CD4-positive, alpha-beta T cell (primary cell): ENCODE measurements around the gene NFKBIA. TPM values are rescaled to one million over a fixed set of nuclear protein-coding genes. Genes with fewer than 3 reads are reported as not detected.
"Not testable (repeated sequence)": the region's sequence is repeated elsewhere in the genome, so short reads cannot be mapped to it uniquely, and the experiment has no call there.

Source experiments
- ATAC-seq: fragments of 200-7000 bp; cut with Tn5 transposase; one replicate; pipeline ENCODE4 v1.10.0; 2022; ENCODE audit warnings: mild to moderate bottlenecking; ENCODE audit not compliant: poor library complexity
- CTCF ChIA-PET: fragments of 350-600 bp; sonication (Branson Sonifier 250); formaldehyde crosslinking; loops from one replicate; lab custom pipeline; 2021; ENCODE audit warnings: antibody characterized with exemption, inconsistent platforms; lab: Charles Lee
- POLR2A ChIA-PET: fragments of 350-600 bp; sonication (Branson Sonifier 250); formaldehyde crosslinking; loops from one replicate; lab custom pipeline; 2021; ENCODE audit warnings: antibody characterized with exemption, inconsistent platforms; lab: Charles Lee
- DNase-seq, 14 experiments: peaks; one replicate each; pipeline ENCODE4 v3.0.0-alpha.2; 2013 to 2020; ENCODE audit warnings: mixed read lengths in 2 of 14
- H3K27ac ChIP-seq, 2 donors: one replicate each; pipeline versions ENCODE4 v1.5.1 to v1.7.0; 2013; ENCODE audit warnings: low read length in 2 of 2, low read depth in 1 of 2, mild to moderate bottlenecking in 1 of 2
- H3K27me3 ChIP-seq, 2 experiments: 1 replicate in 1 of 2; 2 replicates in 1 of 2; pipeline versions ENCODE4 v1.6.1 to v1.7.0; 2013; ENCODE audit warnings: low read length in 2 of 2, control low read depth in 1 of 2, mild to moderate bottlenecking in 1 of 2, moderate library complexity in 1 of 2; ENCODE audit not compliant: insufficient read depth in 2 of 2, control insufficient read depth in 1 of 2
- H3K36me3 ChIP-seq: one replicate; pipeline ENCODE4 v1.6.1; 2013; ENCODE audit warnings: low read length, control low read depth; ENCODE audit not compliant: insufficient read depth
- H3K4me1 ChIP-seq: one replicate; pipeline ENCODE4 v1.6.1; 2013; ENCODE audit warnings: low read length, control low read depth; ENCODE audit not compliant: insufficient read depth
- H3K4me3 ChIP-seq: one replicate; pipeline ENCODE4 v1.5.1; 2013; ENCODE audit warnings: mild to moderate bottlenecking, low read length, moderate library complexity
- H3K9me3 ChIP-seq, 2 experiments: 1 replicate in 1 of 2; 2 replicates in 1 of 2; pipeline versions ENCODE4 v1.6.1 to v1.7.0; 2013; ENCODE audit warnings: low read length in 2 of 2, mild to moderate bottlenecking in 2 of 2, control low read depth in 1 of 2, moderate library complexity in 1 of 2; ENCODE audit not compliant: control insufficient read depth in 1 of 2, insufficient read depth in 1 of 2
- H3K27ac Mint-ChIP-seq: one replicate; pipeline ENCODE4 v1.8.0; 2020; ENCODE audit warnings: mixed read lengths
- H3K27me3 Mint-ChIP-seq: one replicate; pipeline ENCODE4 v1.8.0; 2021; ENCODE audit warnings: mixed read lengths
- H3K36me3 Mint-ChIP-seq: one replicate; pipeline ENCODE4 v1.8.0; 2021; ENCODE audit warnings: low read depth, mixed read lengths
- H3K4me1 Mint-ChIP-seq: one replicate; pipeline ENCODE4 v1.8.0; 2021; ENCODE audit warnings: low read depth, mixed read lengths
- H3K4me3 Mint-ChIP-seq: one replicate; pipeline ENCODE4 v1.8.0; 2020; ENCODE audit warnings: mild to moderate bottlenecking, mixed read lengths
- H3K9me3 Mint-ChIP-seq: one replicate; pipeline ENCODE4 v1.8.0; 2020; ENCODE audit warnings: mixed read lengths
- CTCF ChIP-seq: fragments of 200-600 bp; IDR thresholded peaks from one replicate; pipeline ENCODE4 v1.8.0; 2022; ENCODE audit warnings: antibody characterized with exemption, mild to moderate bottlenecking
- intact Hi-C, 2 experiments: fragments of 100-400 bp; cut with DNase I in 1 of 2; cut with micrococcal nuclease in 1 of 2; formaldehyde crosslinking; loops; one replicate each; pipeline versions ENCODE4 v1.15.1 to v1.9.0; 2023 to 2025; cut with DNase I, micrococcal nuclease
- total RNA-seq, 174 experiments: library from RNA in 2 of 174; stranded (reverse) in 2 of 174; gene quantifications; one replicate each; pipeline ENCODE4 v1.2.3 and lab custom pipeline; 2021 to 2026

NFKBIA gene
- total RNA-seq, 2 experiments from 2014 or later: 977 to 1,030 TPM

GRCh38 chr14:35399083-35399937, 5.2 kb downstream of the NFKBIA start:
- no peak for TF ChIP-seq CTCF
- Histone ChIP-seq H3K4me1 (peaks cover 37% of the 10 kb centered on the region), H3K36me3 (peaks cover 45% of the 10 kb centered on the region), H3K9me3 (no peaks in the 10 kb centered on the region), H3K4me3 (no peak overlapping the region), H3K27me3 (no peaks in the 10 kb centered on the region), H3K27ac (no peak overlapping the region)
- no peaks in the 10 kb centered on the region for H3K9me3 Mint-ChIP-seq
- H3K27me3 Mint-ChIP-seq: no peaks in the 10 kb centered on the region
- H3K27ac Mint-ChIP-seq: peak overlapping the region; percentile 100
- peak overlapping the region; percentile 73 for H3K4me3 Mint-ChIP-seq
- intact Hi-C loops: no loop called here
- ChIA-PET CTCF (no interaction called here), POLR2A (interaction anchor here (1.1 to 7.6 kb wide), 3 partner anchors 31 to 107 kb away, joined by 3 to 173 read pairs (median 4); partner anchors contain the start of gene PSMA6)
- DNase-seq: peak in 2 of 14 experiments; percentile 44 to 60
- peaks cover 62% of the 10 kb centered on the region for H3K36me3 Mint-ChIP-seq
- no peak for ATAC-seq
- peaks cover 48% of the 10 kb centered on the region for H3K4me1 Mint-ChIP-seq

- no peak for ATAC-seq
- Histone ChIP-seq H3K27ac (no peak overlapping the region), H3K9me3 (no peaks in the 10 kb centered on the region), H3K4me1 (peaks cover 32% of the 10 kb centered on the region), H3K4me3 (no peak overlapping the region), H3K27me3 (no peaks in the 10 kb centered on the region), H3K36me3 (peaks cover 40% of the 10 kb centered on the region)
- Mint-ChIP-seq H3K4me1 (peaks cover 42% of the 10 kb centered on the region), H3K27me3 (no peaks in the 10 kb centered on the region), H3K27ac (peak overlapping the region; percentile 100), H3K4me3 (peak overlapping the region; percentile 30), H3K9me3 (no peaks in the 10 kb centered on the region), H3K36me3 (peaks cover 53% of the 10 kb centered on the region)
- POLR2A ChIA-PET: interaction anchor here (1.6 kb wide), 1 partner anchor 106 kb away, joined by 4 read pairs; the partner anchor contains the start of gene PSMA6
- intact Hi-C loops: no loop called here
- peak in 1 of 14 experiments; percentile 38 for DNase-seq
- CTCF ChIA-PET: no interaction called here
- TF ChIP-seq CTCF: no peak
Observed at GRCh38 chr14:35398071-35398584, 6.4 kb downstream of the NFKBIA start.

- H3K4me1 ChIP-seq: peaks cover 16% of the 10 kb centered on the region
- H3K4me3 ChIP-seq, H3K27me3 ChIP-seq, H3K27ac ChIP-seq, DNase-seq, POLR2A ChIA-PET, H3K9me3 ChIP-seq, H3K27ac Mint-ChIP-seq, ATAC-seq, H3K27me3 Mint-ChIP-seq, H3K4me3 Mint-ChIP-seq, H3K9me3 Mint-ChIP-seq, intact Hi-C loops: not testable (repeated sequence)
- Mint-ChIP-seq H3K4me1 (peaks cover 27% of the 10 kb centered on the region), H3K36me3 (peaks cover 38% of the 10 kb centered on the region)
- CTCF ChIA-PET: interaction anchor here (0.6 kb wide), 1 partner anchor 22 kb away, joined by 3 read pairs; no protein-coding TSS in a partner anchor
- peaks cover 24% of the 10 kb centered on the region for H3K36me3 ChIP-seq
Observed at GRCh38 chr14:35396610-35397009, 7.9 kb downstream of the NFKBIA start.
